Activated CD8-positive, alpha-beta T cell treated with anti-CD3 and anti-CD28 coated beads for 36 hours (primary cell): Measurements from ENCODE around the gene FBP1. TPM values are rescaled to one million over a fixed set of nuclear protein-coding genes. Genes with fewer than 3 reads are reported as not detected.

Source experiments
- ATAC-seq: fragments of 200-7000 bp; cut with Tn5 transposase; one replicate; pipeline ENCODE4 v1.10.0; 2021; ENCODE audit warnings: mild to moderate bottlenecking, moderate library complexity
- CTCF ChIA-PET: fragments of 350-600 bp; sonication (Branson Sonifier 250); formaldehyde crosslinking; loops from one replicate; lab custom pipeline; 2021; ENCODE audit warnings: antibody characterized with exemption; lab: Charles Lee
- POLR2A ChIA-PET: fragments of 350-600 bp; sonication (Branson Sonifier 250); formaldehyde crosslinking; loops from one replicate; lab custom pipeline; 2021; ENCODE audit warnings: antibody characterized with exemption; lab: Charles Lee
- DNase-seq: peaks from one replicate; pipeline ENCODE4 v3.0.0-alpha.2; 2020
- H3K27ac Mint-ChIP-seq: one replicate; pipeline ENCODE4 v1.8.0; 2021; ENCODE audit warnings: mild to moderate bottlenecking, mixed read lengths
- H3K27me3 Mint-ChIP-seq: one replicate; pipeline ENCODE4 v1.8.0; 2021; ENCODE audit warnings: mixed read lengths
- H3K36me3 Mint-ChIP-seq: one replicate; pipeline ENCODE4 v1.8.0; 2021; ENCODE audit warnings: low read depth, mixed read lengths
- H3K4me1 Mint-ChIP-seq: one replicate; pipeline ENCODE4 v1.8.0; 2021; ENCODE audit warnings: low read depth, mixed read lengths
- H3K4me3 Mint-ChIP-seq: one replicate; pipeline ENCODE4 v1.8.0; 2021; ENCODE audit warnings: mild to moderate bottlenecking, moderate library complexity, mixed read lengths
- H3K9me3 Mint-ChIP-seq: one replicate; pipeline ENCODE4 v1.8.0; 2021; ENCODE audit warnings: mixed read lengths
- intact Hi-C: fragments of 100-400 bp; cut with micrococcal nuclease; formaldehyde crosslinking; loops from one replicate; pipeline ENCODE4 v1.10.0; 2022
- total RNA-seq, 2 experiments: library from RNA; stranded (reverse); gene quantifications; one replicate each; pipeline ENCODE4 v1.2.3, GENCODE V29; 2021
- TF ChIP-seq, protein P1 (sequence below): fragments of 200-600 bp; IDR thresholded peaks from one replicate; pipeline ENCODE4 v1.8.0; 2022; ENCODE audit warnings: antibody characterized with exemption, mild to moderate bottlenecking

FBP1 gene
- total RNA-seq, 2 experiments from 2014 or later, result 1.2 to 1.4 TPM

DNA sequence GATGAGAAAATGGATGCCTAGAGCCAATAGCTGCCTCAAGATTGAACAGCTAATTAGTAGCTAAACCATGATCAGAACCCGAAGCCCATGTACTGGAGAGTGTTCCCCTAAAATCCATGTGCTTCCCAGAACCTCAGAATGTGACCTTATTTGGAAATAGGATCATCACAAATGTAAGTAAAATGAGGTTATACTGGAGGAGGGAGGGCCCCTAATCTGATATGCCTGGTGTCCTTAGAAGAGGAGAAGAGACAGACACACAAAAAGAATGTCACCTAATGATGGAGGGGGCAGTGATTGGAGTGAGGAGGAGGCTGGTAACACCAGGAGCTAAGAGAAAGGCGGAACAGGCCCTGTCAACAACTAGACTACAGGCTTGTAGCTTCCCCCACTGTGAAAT is 41.3 kb upstream of the FBP1 start:
- TF ChIP-seq, protein P1, sequence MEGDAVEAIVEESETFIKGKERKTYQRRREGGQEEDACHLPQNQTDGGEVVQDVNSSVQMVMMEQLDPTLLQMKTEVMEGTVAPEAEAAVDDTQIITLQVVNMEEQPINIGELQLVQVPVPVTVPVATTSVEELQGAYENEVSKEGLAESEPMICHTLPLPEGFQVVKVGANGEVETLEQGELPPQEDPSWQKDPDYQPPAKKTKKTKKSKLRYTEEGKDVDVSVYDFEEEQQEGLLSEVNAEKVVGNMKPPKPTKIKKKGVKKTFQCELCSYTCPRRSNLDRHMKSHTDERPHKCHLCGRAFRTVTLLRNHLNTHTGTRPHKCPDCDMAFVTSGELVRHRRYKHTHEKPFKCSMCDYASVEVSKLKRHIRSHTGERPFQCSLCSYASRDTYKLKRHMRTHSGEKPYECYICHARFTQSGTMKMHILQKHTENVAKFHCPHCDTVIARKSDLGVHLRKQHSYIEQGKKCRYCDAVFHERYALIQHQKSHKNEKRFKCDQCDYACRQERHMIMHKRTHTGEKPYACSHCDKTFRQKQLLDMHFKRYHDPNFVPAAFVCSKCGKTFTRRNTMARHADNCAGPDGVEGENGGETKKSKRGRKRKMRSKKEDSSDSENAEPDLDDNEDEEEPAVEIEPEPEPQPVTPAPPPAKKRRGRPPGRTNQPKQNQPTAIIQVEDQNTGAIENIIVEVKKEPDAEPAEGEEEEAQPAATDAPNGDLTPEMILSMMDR, result no peak

DNA sequence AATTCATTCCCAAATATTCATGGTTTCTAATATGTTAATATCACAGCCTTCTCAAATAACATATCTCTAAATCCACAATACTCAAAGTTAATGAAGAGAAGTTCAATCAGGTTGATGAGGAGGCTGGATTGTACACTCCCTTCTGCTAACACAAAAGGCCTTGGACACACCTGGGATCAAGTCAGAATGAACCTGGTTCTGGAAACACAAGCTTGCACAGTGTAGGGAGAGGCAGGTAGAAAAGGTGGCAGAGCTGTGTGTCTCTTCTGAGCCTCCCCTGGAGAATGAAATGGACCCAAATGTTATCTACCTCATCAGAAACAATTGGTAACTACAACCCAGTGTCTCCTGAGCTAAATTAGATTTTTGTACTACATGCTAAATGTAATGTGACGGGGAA is 40.7 kb upstream of the FBP1 start:
- POLR2A ChIA-PET, result no interaction called here
- H3K36me3 Mint-ChIP-seq, result no peaks in the 10 kb centered on the region

More for the DNA sequence above, 41.3 kb upstream of the FBP1 start:
- no peaks in the 10 kb centered on the region for H3K4me1 Mint-ChIP-seq
- H3K27me3 Mint-ChIP-seq, result peaks cover 17% of the 10 kb centered on the region
- no peaks in the 10 kb centered on the region for H3K36me3 Mint-ChIP-seq
- no peaks in the 10 kb centered on the region for H3K9me3 Mint-ChIP-seq
- no peak overlapping the region for H3K27ac Mint-ChIP-seq
- DNase-seq, result no peak
- CTCF ChIA-PET, result interaction anchor here (0.8 to 10.9 kb wide), 35 partner anchors 8 to 1637 kb away, joined by 3 to 193 read pairs (median 5); partner anchors contain the start of genes AOPEP and PCAT7
- ATAC-seq, result no peak
- POLR2A ChIA-PET, result no interaction called here
- no peak overlapping the region for H3K4me3 Mint-ChIP-seq
- intact Hi-C loops, result loop anchor here (5.0 kb wide), 1 partner anchor 447 kb away; no protein-coding TSS in a partner anchor

DNA sequence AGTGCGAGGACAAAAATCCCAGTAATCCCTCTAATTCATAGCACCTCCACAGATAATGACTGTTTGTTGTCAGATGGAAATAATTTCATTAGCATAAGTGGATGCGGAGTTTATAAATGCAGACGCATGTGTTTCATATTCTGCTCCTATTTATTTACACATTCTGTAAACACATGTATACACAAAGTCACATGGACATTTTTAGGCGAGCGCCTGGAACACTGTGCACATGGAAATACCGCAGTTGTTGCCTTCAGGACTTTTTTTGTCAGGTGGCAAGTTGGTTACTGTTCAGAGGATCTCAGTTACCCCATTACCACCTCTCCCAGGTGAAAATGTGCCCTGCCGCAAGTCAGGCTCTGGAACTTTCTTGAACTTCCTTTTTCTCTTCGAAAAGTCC is 40.3 kb upstream of the FBP1 start:
- H3K9me3 Mint-ChIP-seq, result no peaks in the 10 kb centered on the region
- CTCF ChIA-PET, result interaction anchor here (0.9 to 10.9 kb wide), 7 partner anchors 10 to 488 kb away, joined by 3 to 193 read pairs (median 16); partner anchors contain the start of gene PCAT7
- no peak overlapping the region for H3K27ac Mint-ChIP-seq
- DNase-seq (no peak), ATAC-seq (no peak)
- H3K27me3 Mint-ChIP-seq, result peaks cover 16% of the 10 kb centered on the region
- H3K4me1 Mint-ChIP-seq, result no peaks in the 10 kb centered on the region
- intact Hi-C loops, result no loop called here
- H3K4me3 Mint-ChIP-seq, result no peak overlapping the region
- POLR2A ChIA-PET, result no interaction called here
- TF ChIP-seq, protein P1, result no peak
- H3K36me3 Mint-ChIP-seq, result no peaks in the 10 kb centered on the region

More for the DNA sequence above, 40.7 kb upstream of the FBP1 start:
- Mint-ChIP-seq H3K4me1 (no peaks in the 10 kb centered on the region), H3K9me3 (no peaks in the 10 kb centered on the region), H3K27ac (no peak overlapping the region), H3K27me3 (peaks cover 17% of the 10 kb centered on the region), H3K4me3 (no peak overlapping the region)
- TF ChIP-seq, protein P1, result no peak
- CTCF ChIA-PET, result interaction anchor here (1.0 to 10.9 kb wide), 10 partner anchors 9 to 1637 kb away, joined by 3 to 193 read pairs (median 6); partner anchors contain the start of gene PCAT7
- ATAC-seq (no peak), DNase-seq (no peak)
- intact Hi-C loops, result loop anchor here (5.0 kb wide), 1 partner anchor 447 kb away; no protein-coding TSS in a partner anchor

GRCh38 chr9:94677929-94678328 is 38.6 kb upstream of the FBP1 start:
- POLR2A ChIA-PET, result no interaction called here
- TF ChIP-seq, protein P1, result no peak
- CTCF ChIA-PET, result interaction anchor here (10.9 kb wide), 1 partner anchor 450 kb away, joined by 193 read pairs; no protein-coding TSS in a partner anchor
- intact Hi-C loops, result no loop called here
- ATAC-seq (no peak), DNase-seq (no peak)
- Mint-ChIP-seq H3K9me3 (no peaks in the 10 kb centered on the region), H3K36me3 (no peaks in the 10 kb centered on the region), H3K4me3 (no peak overlapping the region), H3K27me3 (peaks cover 16% of the 10 kb centered on the region), H3K27ac (no peak overlapping the region), H3K4me1 (no peaks in the 10 kb centered on the region)

DNA sequence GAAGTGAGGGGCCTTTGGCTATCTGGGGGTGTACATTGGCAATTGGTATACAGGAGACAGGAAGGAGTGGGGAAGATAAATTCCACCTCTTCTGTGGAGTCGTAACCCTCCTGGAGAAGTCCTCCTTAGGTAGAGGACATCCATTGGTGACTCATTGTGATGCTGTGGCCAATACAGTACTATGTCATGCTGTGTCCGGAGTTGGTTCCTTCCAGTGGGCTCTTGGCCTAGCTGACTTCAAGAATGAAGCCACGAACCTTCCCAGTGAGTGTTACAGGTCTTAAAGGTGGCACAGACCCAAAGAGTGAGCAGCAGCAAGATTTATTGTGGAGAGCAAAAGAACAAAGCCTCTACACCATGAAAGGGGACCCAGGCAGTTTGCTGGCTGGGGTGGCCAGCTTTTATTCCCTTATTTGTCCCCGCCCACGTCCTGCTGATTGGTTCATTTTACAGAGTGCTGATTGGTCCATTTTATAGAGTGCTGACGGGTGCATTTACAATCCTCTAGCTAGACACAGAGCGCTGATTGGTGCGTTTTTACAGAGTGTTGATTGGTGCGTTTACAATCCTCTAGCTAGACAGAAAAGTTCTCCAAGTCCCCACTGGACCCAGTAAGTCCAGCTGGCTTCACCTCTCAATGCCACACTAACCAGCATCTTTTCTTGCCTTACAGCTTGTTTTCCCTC is 37.3 kb upstream of the FBP1 start:
- H3K27me3 Mint-ChIP-seq, result peaks cover 16% of the 10 kb centered on the region
- CTCF ChIA-PET, result interaction anchor here (10.9 kb wide), 1 partner anchor 452 kb away, joined by 193 read pairs; no protein-coding TSS in a partner anchor
- H3K27ac Mint-ChIP-seq, result no peak overlapping the region
- POLR2A ChIA-PET, result no interaction called here
- intact Hi-C loops, result no loop called here
- no peak for ATAC-seq
- TF ChIP-seq, protein P1, result no peak
- H3K4me3 Mint-ChIP-seq, result no peak overlapping the region
- H3K4me1 Mint-ChIP-seq, result no peaks in the 10 kb centered on the region
- H3K9me3 Mint-ChIP-seq, result no peaks in the 10 kb centered on the region
- H3K36me3 Mint-ChIP-seq, result no peaks in the 10 kb centered on the region
- no peak for DNase-seq
